ENCODE data around the gene GSDMA.

GSDMA gene

GRCh38 chr17:39963829-39964228 lies 1.0 kb downstream of the GSDMA start:
- peak; percentile 29 for DNase-seq

DNA sequence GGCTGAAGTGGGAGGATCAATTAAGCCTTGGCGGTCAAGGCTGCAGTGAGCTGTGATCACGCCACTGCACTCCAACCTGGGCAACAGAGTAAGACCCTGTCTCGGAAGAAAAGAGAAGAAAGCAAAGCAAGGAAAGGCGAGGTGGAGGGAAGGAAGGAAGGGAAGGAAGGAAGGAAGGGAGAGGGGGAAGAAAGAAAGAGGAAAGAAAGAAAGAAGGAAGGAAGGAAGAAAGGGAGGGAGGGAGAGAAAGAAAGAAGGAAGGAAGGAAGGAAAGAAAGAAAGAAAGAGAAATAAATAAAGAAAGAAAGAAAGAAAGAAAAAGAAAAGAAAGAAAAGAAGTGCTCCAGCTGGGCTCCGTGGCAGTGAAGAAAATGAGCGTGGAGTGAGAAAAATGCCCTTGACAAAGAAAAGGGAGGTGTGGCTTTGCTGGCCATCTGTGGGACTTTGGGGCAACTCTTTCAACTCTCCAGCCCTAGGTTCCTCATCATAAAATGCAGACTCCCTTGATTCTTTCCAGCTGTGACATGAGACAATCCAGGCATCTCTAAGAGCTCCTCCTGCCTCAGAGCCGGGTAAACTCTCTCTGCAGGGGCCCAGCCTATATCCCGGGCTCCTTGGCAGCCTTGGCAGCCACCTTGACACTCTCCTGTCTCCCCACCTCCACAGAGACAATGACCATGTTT lies 2.4 kb downstream of the GSDMA start:
- DNase-seq, result no peak

DNA sequence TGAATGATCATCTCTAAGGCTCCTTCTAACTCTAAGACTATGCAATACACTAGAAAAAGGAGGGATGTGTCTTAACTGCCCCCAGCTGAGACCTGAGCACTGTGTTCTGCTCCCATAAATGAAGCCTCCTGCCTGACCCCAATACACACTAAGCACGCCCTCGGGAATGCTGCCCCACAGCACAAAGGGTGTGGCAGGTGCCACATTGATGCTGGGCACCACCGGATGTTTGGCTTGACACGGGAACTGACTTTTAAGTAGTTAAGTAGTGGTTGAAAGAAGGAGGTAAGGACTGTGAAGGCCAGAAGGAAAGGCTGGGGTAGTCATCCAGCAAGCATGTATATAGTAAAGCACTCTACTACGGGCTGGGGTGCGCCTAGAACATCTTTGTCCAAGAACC lies 4.0 kb downstream of the GSDMA start:
- DNase-seq, result no peak

GRCh38 chr17:39968761-39969160 lies 6.0 kb downstream of the GSDMA start:
- no peak for DNase-seq

- no peak for DNase-seq
Measured at GRCh38 chr17:39969375-39969774, 6.6 kb downstream of the GSDMA start.

GRCh38 chr17:39970157-39970692 lies 7.4 kb downstream of the GSDMA start:
- no peak for DNase-seq

DNA sequence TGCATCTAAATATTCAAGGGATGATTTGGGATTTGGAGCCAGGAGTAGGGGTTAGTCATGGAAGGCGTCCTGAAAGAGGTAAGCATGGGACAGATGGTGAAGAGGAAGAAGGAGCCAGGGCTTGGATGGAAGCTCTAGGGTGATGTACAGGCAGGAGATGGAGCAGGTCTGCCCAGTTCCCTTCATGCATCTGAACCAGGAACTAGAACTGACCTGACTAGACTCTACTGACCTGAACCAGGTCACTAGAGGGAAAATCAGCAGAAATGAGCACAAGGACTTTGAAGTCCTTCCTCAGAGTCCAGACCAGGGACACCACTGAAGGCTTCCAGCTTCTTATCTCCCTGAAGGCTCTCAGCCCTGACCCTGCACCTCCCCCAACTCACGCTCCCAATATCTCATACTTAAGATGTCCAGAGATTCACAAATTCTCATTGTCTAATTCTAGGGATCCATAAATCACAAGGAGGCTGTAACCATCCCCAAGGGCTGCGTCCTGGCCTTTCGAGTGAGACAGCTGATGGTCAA lies 8.3 kb downstream of the GSDMA start:
- no peak for DNase-seq

DNA sequence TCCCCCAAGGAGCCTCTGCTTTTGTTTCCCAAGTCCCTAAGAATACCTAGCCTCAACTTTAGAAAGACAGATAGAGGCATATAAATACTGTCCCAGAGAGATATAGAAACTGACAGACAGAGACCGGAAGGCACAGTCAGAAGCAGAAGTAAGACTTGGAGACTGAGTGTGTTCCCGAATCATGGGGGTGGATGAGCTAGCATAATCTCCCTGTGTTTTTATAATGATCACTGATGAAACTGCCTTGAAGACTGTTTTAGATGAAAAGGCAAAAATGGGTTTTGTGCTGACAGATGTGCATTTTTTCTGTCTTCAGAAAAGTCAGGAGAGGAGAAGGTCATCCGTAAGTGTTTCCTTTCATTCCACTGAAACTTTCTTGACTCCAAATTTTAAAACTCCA lies 9.5 kb downstream of the GSDMA start:
- DNase-seq, result no peak

GRCh38 chr17:39973496-39973895 lies 10.7 kb downstream of the GSDMA start:
- no peak for DNase-seq

GRCh38 chr17:39974433-39974832 lies 11.6 kb downstream of the GSDMA start:
- DNase-seq, result no peak

- DNase-seq, result no peak
Measured at GRCh38 chr17:39975801-39976200, 13.0 kb downstream of the GSDMA start.

GRCh38 chr17:39979016-39979670 lies 16.3 kb downstream of the GSDMA start:
- no peak for DNase-seq

DNA sequence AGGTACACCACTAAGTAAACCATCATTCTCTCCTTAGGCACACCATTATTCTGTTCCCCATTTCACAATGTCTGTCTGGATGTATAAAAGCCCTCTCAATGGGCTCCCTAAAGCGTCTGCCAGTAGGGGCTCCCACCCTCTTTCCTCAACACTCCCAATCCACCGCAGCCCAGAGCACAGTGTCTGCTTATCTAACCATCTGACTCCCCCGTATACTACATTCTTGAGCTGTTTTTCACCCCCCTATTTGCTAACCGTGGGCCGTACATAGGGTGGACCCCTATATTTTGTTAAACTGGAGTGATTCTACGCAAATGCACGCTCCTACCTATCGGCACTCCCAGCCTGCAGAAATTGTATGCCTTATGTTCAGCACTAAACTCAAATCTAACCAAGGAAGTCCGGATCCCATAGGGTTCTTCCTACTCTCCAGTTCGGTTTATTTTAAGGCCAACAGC lies 17.1 kb downstream of the GSDMA start:
- DNase-seq, result peak; percentile 21

DNA sequence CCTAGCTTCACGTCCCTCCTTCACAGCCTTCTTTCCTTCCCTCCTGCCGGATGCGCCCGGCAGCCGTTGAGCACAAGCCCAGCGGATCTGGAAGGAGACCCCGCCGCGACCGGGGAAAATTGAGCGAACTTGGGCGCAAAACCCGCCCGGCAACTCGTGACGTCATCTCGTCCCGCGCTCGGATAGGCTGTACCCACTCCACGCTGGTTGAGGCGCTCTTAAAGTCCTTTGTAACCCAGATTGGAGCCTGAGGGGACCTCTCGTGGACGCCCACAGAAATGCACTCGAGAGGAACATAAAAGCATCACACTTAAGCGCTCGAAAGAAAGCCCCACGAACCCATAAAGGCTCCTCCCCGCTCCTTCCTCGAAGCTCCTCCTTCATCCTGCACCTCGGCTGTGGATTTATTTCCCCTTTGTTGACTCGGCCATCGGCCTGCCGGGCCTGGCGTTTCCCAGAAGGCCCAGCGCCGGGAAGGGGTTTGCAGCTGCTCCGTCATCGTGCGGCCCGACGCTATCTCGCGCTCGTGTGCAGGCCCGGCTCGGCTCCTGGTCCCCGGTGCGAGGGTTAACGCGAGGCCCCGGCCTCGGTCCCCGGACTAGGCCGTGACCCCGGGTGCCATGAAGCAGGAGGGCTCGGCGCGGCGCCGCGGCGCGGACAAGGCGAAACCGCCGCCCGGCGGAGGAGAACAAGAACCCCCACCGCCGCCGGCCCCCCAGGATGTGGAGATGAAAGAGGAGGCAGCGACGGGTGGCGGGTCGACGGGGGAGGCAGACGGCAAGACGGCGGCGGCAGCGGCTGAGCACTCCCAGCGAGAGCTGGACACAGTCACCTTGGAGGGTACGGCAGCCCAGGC lies 17.8 kb downstream of the GSDMA start, which contains the start of gene PSMD3:
PSMD3 (plus strand) TSS at position 457 of the 856 bp plus-strand sequence; CDS start at position 621, 164 bp downstream.
- DNase-seq, result peak; percentile 98

DNA sequence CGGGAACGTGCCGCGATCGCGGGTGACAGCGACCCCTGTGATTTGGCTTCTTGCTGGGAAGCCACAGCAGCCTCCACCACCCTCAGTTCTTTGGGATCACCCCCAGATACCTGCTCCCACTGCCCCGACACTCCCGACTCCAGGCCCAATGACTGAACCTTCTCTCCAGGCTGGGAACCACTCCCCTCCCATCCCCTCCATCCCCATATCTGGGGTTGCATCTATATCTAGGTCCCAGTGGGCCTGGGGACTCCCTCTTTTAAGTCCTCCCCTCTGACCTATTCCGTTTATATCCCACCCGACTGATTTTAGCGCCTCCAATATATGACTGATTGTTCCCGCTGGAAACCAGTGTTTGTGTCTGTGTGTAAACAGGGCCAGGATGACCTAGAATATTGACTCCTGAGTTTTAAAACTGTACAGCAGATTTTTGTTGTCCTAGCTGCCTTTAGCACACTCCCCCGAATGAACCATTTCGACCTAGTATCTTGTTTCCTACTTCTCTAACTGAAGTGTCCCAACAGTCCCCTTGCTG lies 18.5 kb downstream of the GSDMA start:
- no peak for DNase-seq

- DNase-seq, result no peak
Measured at GRCh38 chr17:39981766-39982375, 19.1 kb downstream of the GSDMA start.

DNA sequence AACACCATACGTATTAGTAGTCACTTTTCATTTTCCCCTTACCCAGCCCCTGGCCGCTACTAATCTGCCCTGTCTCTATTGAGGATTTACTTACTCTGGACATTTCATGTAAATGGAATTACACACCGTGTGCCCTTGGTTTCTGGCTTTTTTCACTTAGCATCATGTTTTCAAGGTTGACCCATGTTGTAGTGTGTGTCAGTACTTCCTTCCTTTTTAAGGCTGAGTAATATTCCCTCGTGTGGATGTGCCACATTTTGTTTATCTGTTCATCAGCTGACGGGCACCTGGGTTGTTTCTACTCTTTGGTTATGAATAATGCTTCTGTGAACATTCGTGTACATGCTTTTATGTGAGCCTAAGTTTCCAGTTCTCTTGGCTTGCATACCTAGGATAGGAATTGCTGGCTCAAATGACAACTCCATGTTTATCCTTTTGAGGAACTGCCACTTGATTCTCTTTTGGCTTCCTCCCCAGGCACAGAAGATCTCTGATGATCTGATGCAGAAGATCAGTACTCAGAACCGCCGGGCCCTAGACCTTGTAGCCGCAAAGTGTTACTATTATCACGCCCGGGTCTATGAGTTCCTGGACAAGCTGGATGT lies 25.5 kb downstream of the GSDMA start:
- DNase-seq, result no peak

DNA sequence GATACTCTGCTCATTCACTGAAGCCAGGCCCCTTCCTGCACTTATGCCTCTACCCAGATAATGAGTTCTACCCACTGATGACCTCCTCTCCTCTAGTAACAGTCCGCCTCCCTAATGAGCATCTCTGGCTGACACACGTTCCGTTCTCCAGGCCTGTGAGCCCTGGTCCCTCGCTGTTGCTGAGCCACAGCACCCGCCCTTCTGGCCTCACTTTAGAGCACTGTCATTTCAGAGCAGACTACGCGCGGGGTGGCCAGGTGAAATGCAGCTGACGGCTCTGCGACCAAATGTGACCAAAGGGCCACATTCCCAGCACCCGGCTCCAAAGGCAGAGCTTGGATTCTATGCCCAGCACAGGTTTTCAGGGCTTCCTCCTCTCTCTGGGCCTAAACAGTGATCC lies 31.6 kb downstream of the GSDMA start:
- no peak for DNase-seq

DNA sequence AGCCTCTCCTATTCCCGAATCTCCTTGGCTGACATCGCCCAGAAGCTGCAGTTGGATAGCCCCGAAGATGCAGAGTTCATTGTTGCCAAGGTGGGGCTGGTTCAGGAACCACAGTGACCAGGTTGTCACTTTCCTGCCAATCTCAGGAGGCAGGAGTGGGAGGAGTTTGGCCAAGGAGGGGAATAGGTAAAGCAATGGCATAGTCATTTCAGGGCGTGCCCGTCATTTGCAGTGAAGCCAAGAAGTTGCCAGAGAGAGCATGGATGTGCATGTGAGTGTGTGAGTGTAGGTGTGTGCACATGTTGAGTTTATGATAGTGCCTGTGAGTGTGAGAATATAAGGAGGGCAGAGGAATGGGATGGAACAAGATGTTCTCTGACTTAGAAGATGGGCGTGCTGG lies 32.6 kb downstream of the GSDMA start:
- no peak for DNase-seq

- no peak for DNase-seq
Measured at GRCh38 chr17:39996162-39996561, 33.4 kb downstream of the GSDMA start.

- DNase-seq, result no peak
Measured at GRCh38 chr17:39996800-39997199, 34.0 kb downstream of the GSDMA start.

GRCh38 chr17:39997543-39997942 lies 34.7 kb downstream of the GSDMA start:
- DNase-seq, result no peak
